PC-9 (cell line): Measurements from ENCODE around the gene ANKRD16. TPM values are rescaled to one million over a fixed set of nuclear protein-coding genes. Genes with fewer than 3 reads are reported as not detected.

Experiments
- BruUV-seq: library from RNA; stranded (reverse); fragments of 400-500 nt; replicated peaks from 2 replicates; lab custom pipeline; 2021; lab: Mats Ljungman, UMichigan
- CTCF ChIA-PET: fragments of 300-600 bp; sonication (Branson Sonifier 250); formaldehyde crosslinking; loops from one replicate; lab custom pipeline; 2022; ENCODE audit warnings: antibody characterized with exemption; lab: Charles Lee
- POLR2A ChIA-PET: fragments of 300-600 bp; sonication (Branson Sonifier 250); formaldehyde crosslinking; loops from one replicate; lab custom pipeline; 2022; ENCODE audit warnings: antibody characterized with exemption; ENCODE audit not compliant: unreplicated experiment; lab: Charles Lee
- DNase-seq, 2 experiments: peaks; one replicate each; pipeline versions ENCODE4 v3.0.0 to v3.0.0-alpha.2; 2015 to 2022; ENCODE audit warnings: mixed read lengths in 1 of 2
- H2AFZ ChIP-seq: fragments of 200-600 bp; sonication (generic); 2 replicates; pipeline ENCODE4 v1.8.1; 2017; ENCODE audit warnings: antibody characterized with exemption
- H3F3A ChIP-seq: fragments of 200-600 bp; sonication (generic); 2 replicates; pipeline ENCODE4 v1.8.1; 2017; ENCODE audit warnings: antibody characterized with exemption, mild to moderate bottlenecking, low read depth; ENCODE audit not compliant: insufficient read depth
- H3K27ac ChIP-seq: fragments of 200-600 bp; sonication (generic); 2 replicates; pipeline ENCODE4 v1.6.1; 2016; ENCODE audit warnings: mixed run types
- H3K27me3 ChIP-seq: fragments of 200-600 bp; sonication (generic); 2 replicates; pipeline ENCODE4 v1.6.1; 2016; ENCODE audit warnings: low read depth, mixed run types; ENCODE audit not compliant: insufficient read depth
- H3K36me3 ChIP-seq: fragments of 200-600 bp; sonication (generic); 2 replicates; pipeline ENCODE4 v1.6.1; 2016; ENCODE audit warnings: low read depth, mixed run types
- H3K4me1 ChIP-seq: fragments of 200-600 bp; sonication (generic); replicated peaks from 2 replicates; pipeline ENCODE4 v1.6.1; 2016; ENCODE audit warnings: mixed run types; ENCODE audit not compliant: insufficient read depth
- H3K4me2 ChIP-seq: fragments of 200-600 bp; sonication (generic); 2 replicates; pipeline ENCODE4 v1.6.1; 2017; ENCODE audit warnings: mixed run types
- H3K4me3 ChIP-seq: fragments of 200-600 bp; sonication (generic); 2 replicates; pipeline ENCODE4 v1.6.1; 2016; ENCODE audit warnings: mixed run types
- H3K79me2 ChIP-seq: fragments of 200-600 bp; sonication (generic); 2 replicates; pipeline ENCODE4 v1.6.1; 2017; ENCODE audit warnings: low read depth, mixed run types
- H3K9me2 ChIP-seq: fragments of 200-600 bp; sonication (generic); 2 replicates; pipeline ENCODE4 v1.8.1; 2017; ENCODE audit warnings: mild to moderate bottlenecking; ENCODE audit not compliant: insufficient read depth
- H3K9me3 ChIP-seq: fragments of 200-600 bp; sonication (generic); 2 replicates; pipeline ENCODE4 v1.8.1; 2016; ENCODE audit warnings: low read depth; ENCODE audit not compliant: insufficient read depth
- H4K20me1 ChIP-seq: fragments of 200-600 bp; sonication (generic); 2 replicates; pipeline ENCODE4 v1.8.1; 2017; ENCODE audit not compliant: insufficient read depth
- EZH2 ChIP-seq: fragments of 200-600 bp; sonication (generic); IDR thresholded peaks from 2 replicates; pipeline ENCODE4 v1.8.0; 2017; ENCODE audit warnings: antibody characterized with exemption, low read depth
- intact Hi-C: fragments of 100-400 bp; cut with micrococcal nuclease; formaldehyde crosslinking; loops from one replicate; pipeline ENCODE4 v1.10.0; 2022; ENCODE audit not compliant: unreplicated experiment
- total RNA-seq: library from RNA; stranded (reverse); gene quantifications from 2 replicates; pipeline ENCODE4 v1.2.3, GENCODE V29; 2021
- TF ChIP-seq, protein P1 (sequence below): fragments of 200-600 bp; sonication (generic); conservative IDR thresholded peaks from 2 replicates; pipeline ENCODE4 v1.6.1; 2017; ENCODE audit warnings: mixed run types, antibody characterized with exemption, mild to moderate bottlenecking, moderate library complexity

The ANKRD16 gene
- total RNA-seq, 1 experiment from 2014 or later, result 9.8 TPM

- Histone ChIP-seq H3K36me3 (no peaks in the 10 kb centered on the region), H3K27me3 (no peaks in the 10 kb centered on the region), H3K4me3 (no peak overlapping the region), H3K9me3 (no peaks in the 10 kb centered on the region), H3K79me2 (no peaks in the 10 kb centered on the region), H3K27ac (no peak overlapping the region), H3K9me2 (no peaks in the 10 kb centered on the region), H3K4me2 (no peak overlapping the region), H3F3A (no peaks in the 10 kb centered on the region), H4K20me1 (no peaks in the 10 kb centered on the region), H2AFZ (no peak overlapping the region), H3K4me1 (no peaks in the 10 kb centered on the region)
- ChIA-PET POLR2A (no interaction called here), CTCF (interaction anchor here (0.7 kb wide), 1 partner anchor 214 kb away, joined by 3 read pairs; no protein-coding TSS in a partner anchor)
- DNase-seq, result peak in 1 of 2 experiments; percentile 36
- no peak for TF ChIP-seq EZH2
- TF ChIP-seq, protein P1, sequence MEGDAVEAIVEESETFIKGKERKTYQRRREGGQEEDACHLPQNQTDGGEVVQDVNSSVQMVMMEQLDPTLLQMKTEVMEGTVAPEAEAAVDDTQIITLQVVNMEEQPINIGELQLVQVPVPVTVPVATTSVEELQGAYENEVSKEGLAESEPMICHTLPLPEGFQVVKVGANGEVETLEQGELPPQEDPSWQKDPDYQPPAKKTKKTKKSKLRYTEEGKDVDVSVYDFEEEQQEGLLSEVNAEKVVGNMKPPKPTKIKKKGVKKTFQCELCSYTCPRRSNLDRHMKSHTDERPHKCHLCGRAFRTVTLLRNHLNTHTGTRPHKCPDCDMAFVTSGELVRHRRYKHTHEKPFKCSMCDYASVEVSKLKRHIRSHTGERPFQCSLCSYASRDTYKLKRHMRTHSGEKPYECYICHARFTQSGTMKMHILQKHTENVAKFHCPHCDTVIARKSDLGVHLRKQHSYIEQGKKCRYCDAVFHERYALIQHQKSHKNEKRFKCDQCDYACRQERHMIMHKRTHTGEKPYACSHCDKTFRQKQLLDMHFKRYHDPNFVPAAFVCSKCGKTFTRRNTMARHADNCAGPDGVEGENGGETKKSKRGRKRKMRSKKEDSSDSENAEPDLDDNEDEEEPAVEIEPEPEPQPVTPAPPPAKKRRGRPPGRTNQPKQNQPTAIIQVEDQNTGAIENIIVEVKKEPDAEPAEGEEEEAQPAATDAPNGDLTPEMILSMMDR, result no peak
- no TSS peak for BruUV-seq
- intact Hi-C loops, result loop anchor here (10.0 kb wide), 1 partner anchor 191 kb away; the partner anchor contains the start of gene TASOR2
Measured at GRCh38 chr10:5876181-5876768, 13.4 kb downstream of the ANKRD16 start.

DNA sequence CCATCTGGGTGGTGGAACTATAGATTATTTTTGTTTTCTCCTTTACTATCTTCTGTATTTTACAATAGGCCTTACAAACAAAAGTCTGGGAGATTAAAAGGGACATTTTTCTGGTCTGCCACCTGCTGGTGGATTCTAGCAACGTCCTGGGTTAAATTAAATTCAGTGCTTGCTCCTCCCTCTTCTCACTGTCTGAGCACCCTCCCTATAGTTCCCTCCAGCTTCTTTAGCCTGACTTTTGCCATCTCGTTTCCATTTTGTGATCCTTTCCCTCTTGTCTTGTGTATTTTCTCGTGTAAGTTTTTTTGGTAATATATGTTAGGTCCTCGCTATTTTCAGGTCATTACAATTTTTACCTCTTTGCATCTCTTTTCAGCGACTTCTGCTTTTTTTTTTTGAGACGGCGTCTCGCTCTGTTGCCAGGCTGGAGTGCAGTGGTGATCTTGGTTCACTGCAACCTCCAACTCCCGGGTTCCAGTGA lies 16.1 kb downstream of the ANKRD16 start:
- CTCF ChIA-PET, result interaction anchor here (0.6 to 0.7 kb wide), 3 partner anchors 12 to 1055 kb away, joined by 3 to 10 read pairs (median 4); no protein-coding TSS in a partner anchor
- intact Hi-C loops, result loop anchor here (1.0 to 10.0 kb wide), 2 partner anchors 60 to 189 kb away; partner anchors contain the start of genes GDI2 and TASOR2
- Histone ChIP-seq H2AFZ (no peak overlapping the region), H3K27me3 (no peaks in the 10 kb centered on the region), H3K79me2 (no peaks in the 10 kb centered on the region), H3K36me3 (no peaks in the 10 kb centered on the region), H3K9me3 (no peaks in the 10 kb centered on the region), H3K27ac (no peak overlapping the region), H3K4me1 (no peaks in the 10 kb centered on the region), H3F3A (no peaks in the 10 kb centered on the region), H3K9me2 (no peaks in the 10 kb centered on the region), H3K4me3 (no peak overlapping the region), H4K20me1 (no peaks in the 10 kb centered on the region), H3K4me2 (no peak overlapping the region)
- peak; percentile 38 to 63 for DNase-seq
- POLR2A ChIA-PET, result interaction anchor here (0.6 to 0.7 kb wide), 2 partner anchors 24 to 164 kb away, joined by 4 to 12 read pairs; no protein-coding TSS in a partner anchor
- no peak for TF ChIP-seq EZH2
- TF ChIP-seq, protein P1, result peak; percentile 78
- BruUV-seq, result no TSS peak

DNA sequence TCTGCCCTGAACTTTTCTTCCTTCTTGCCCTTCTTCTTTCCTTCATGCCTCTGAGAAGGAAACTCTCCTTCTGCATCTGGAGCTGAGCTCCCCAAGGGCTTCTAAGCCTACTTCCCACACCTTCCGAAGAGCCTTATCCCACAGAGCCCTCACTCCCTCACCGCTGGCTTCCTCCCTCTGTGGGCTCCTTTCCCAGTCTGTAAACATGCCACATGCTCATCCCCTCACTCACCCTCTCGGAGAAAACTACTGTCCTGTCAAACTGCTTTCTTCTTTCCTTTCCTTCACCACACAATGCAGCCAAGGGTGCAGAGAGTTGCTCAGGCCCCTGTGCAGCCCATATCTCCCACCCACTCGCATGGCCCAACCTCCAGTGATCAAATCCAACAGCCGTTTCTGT lies 18.1 kb downstream of the ANKRD16 start:
- CTCF ChIA-PET, result no interaction called here
- POLR2A ChIA-PET, result no interaction called here
- Histone ChIP-seq H3K36me3 (no peaks in the 10 kb centered on the region), H3K79me2 (no peaks in the 10 kb centered on the region), H3K4me3 (no peak overlapping the region), H3K9me3 (no peaks in the 10 kb centered on the region), H2AFZ (no peak overlapping the region), H4K20me1 (no peaks in the 10 kb centered on the region), H3K27ac (no peak overlapping the region), H3K4me1 (peaks cover 13% of the 10 kb centered on the region), H3K27me3 (no peaks in the 10 kb centered on the region), H3K4me2 (no peak overlapping the region), H3K9me2 (no peaks in the 10 kb centered on the region), H3F3A (no peaks in the 10 kb centered on the region)
- DNase-seq, result no peak
- no peak for TF ChIP-seq EZH2
- TF ChIP-seq, protein P1, result no peak
- BruUV-seq, result no TSS peak
- intact Hi-C loops, result loop anchor here (10.0 kb wide), 1 partner anchor 187 kb away; the partner anchor contains the start of gene TASOR2
